ENCODE data around the gene UBE2E2.
"Not testable (repeated sequence)": the region's sequence is repeated elsewhere in the genome, so short reads cannot be mapped to it uniquely, and the experiment has no call there.

The UBE2E2 gene

GRCh38 chr3:23331141-23331935 is 128.2 kb downstream of the UBE2E2 start:
- Histone ChIP-seq H3K9ac (ENCODE audit: low read length) (no peak overlapping the region), H3K4me1 (ENCODE audit: control insufficient read depth, insufficient read depth, low read length) (no peaks in the 10 kb centered on the region), H3K9me3 (ENCODE audit: control insufficient read depth, low read length) (no peaks in the 10 kb centered on the region), H3K4me3 (ENCODE audit: low read length) (no peak overlapping the region), H3K27me3 (replicated peaks; ENCODE audit: control insufficient read depth, insufficient read depth, low read length) (no peaks in the 10 kb centered on the region), H3K36me3 (ENCODE audit: control insufficient read depth, insufficient read depth, low read length, severe bottlenecking) (no peaks in the 10 kb centered on the region)
- no peak for DNase-seq (ENCODE audit: low read depth)

- Histone ChIP-seq H3K36me3 (ENCODE audit: control insufficient read depth, insufficient read depth, low read length, severe bottlenecking) (no peaks in the 10 kb centered on the region), H3K4me1 (ENCODE audit: control insufficient read depth, insufficient read depth, low read length) (no peaks in the 10 kb centered on the region), H3K4me3 (ENCODE audit: low read length) (no peak overlapping the region), H3K9me3 (ENCODE audit: control insufficient read depth, low read length) (no peaks in the 10 kb centered on the region), H3K27me3 (replicated peaks; ENCODE audit: control insufficient read depth, insufficient read depth, low read length) (no peaks in the 10 kb centered on the region), H3K9ac (ENCODE audit: low read length) (no peak overlapping the region)
- no peak for DNase-seq (ENCODE audit: low read depth)
Observed at GRCh38 chr3:23333633-23334032, 130.5 kb downstream of the UBE2E2 start.

- H3K9me3 ChIP-seq (ENCODE audit: control insufficient read depth, low read length); H3K27me3 ChIP-seq (replicated peaks; ENCODE audit: control insufficient read depth, insufficient read depth, low read length); DNase-seq (ENCODE audit: low read depth); H3K9ac ChIP-seq (ENCODE audit: low read length); H3K4me1 ChIP-seq (ENCODE audit: control insufficient read depth, insufficient read depth, low read length); H3K36me3 ChIP-seq (ENCODE audit: control insufficient read depth, insufficient read depth, low read length, severe bottlenecking); H3K4me3 ChIP-seq (ENCODE audit: low read length): not testable (repeated sequence)
Observed at GRCh38 chr3:23336853-23337252, 133.7 kb downstream of the UBE2E2 start.

GRCh38 chr3:23341147-23341838 is 138.2 kb downstream of the UBE2E2 start:
- Histone ChIP-seq H3K4me3 (ENCODE audit: low read length) (no peak overlapping the region), H3K4me1 (ENCODE audit: control insufficient read depth, insufficient read depth, low read length) (peaks cover 7% of the 10 kb centered on the region), H3K27me3 (replicated peaks; ENCODE audit: control insufficient read depth, insufficient read depth, low read length) (no peaks in the 10 kb centered on the region), H3K36me3 (ENCODE audit: control insufficient read depth, insufficient read depth, low read length, severe bottlenecking) (no peaks in the 10 kb centered on the region), H3K9ac (ENCODE audit: low read length) (no peak overlapping the region), H3K9me3 (ENCODE audit: control insufficient read depth, low read length) (no peaks in the 10 kb centered on the region)
- no peak for DNase-seq (ENCODE audit: low read depth)

GRCh38 chr3:23342343-23342742 is 139.2 kb downstream of the UBE2E2 start:
- no peaks in the 10 kb centered on the region for H3K36me3 ChIP-seq (ENCODE audit: control insufficient read depth, insufficient read depth, low read length, severe bottlenecking)
- H3K9ac ChIP-seq (ENCODE audit: low read length) = no peak overlapping the region
- no peaks in the 10 kb centered on the region for H3K9me3 ChIP-seq (ENCODE audit: control insufficient read depth, low read length)
- peaks cover 7% of the 10 kb centered on the region for H3K4me1 ChIP-seq (ENCODE audit: control insufficient read depth, insufficient read depth, low read length)
- DNase-seq (ENCODE audit: low read depth) = no peak
- H3K27me3 ChIP-seq (replicated peaks; ENCODE audit: control insufficient read depth, insufficient read depth, low read length) = no peaks in the 10 kb centered on the region
- H3K4me3 ChIP-seq (ENCODE audit: low read length) = no peak overlapping the region

GRCh38 chr3:23343509-23343908 is 140.4 kb downstream of the UBE2E2 start:
- peaks cover 7% of the 10 kb centered on the region for H3K4me1 ChIP-seq (ENCODE audit: control insufficient read depth, insufficient read depth, low read length)
- H3K4me3 ChIP-seq (ENCODE audit: low read length) = no peak overlapping the region
- no peaks in the 10 kb centered on the region for H3K9me3 ChIP-seq (ENCODE audit: control insufficient read depth, low read length)
- no peak for DNase-seq (ENCODE audit: low read depth)
- H3K27me3 ChIP-seq (replicated peaks; ENCODE audit: control insufficient read depth, insufficient read depth, low read length) = no peaks in the 10 kb centered on the region
- no peak overlapping the region for H3K9ac ChIP-seq (ENCODE audit: low read length)
- H3K36me3 ChIP-seq (ENCODE audit: control insufficient read depth, insufficient read depth, low read length, severe bottlenecking) = no peaks in the 10 kb centered on the region

GRCh38 chr3:23344886-23345285 is 141.8 kb downstream of the UBE2E2 start:
- Histone ChIP-seq H3K9ac (ENCODE audit: low read length) (no peak overlapping the region), H3K27me3 (replicated peaks; ENCODE audit: control insufficient read depth, insufficient read depth, low read length) (no peaks in the 10 kb centered on the region), H3K4me1 (ENCODE audit: control insufficient read depth, insufficient read depth, low read length) (peaks cover 7% of the 10 kb centered on the region), H3K4me3 (ENCODE audit: low read length) (no peak overlapping the region), H3K9me3 (ENCODE audit: control insufficient read depth, low read length) (no peaks in the 10 kb centered on the region), H3K36me3 (ENCODE audit: control insufficient read depth, insufficient read depth, low read length, severe bottlenecking) (no peaks in the 10 kb centered on the region)
- no peak for DNase-seq (ENCODE audit: low read depth)

- H3K36me3 ChIP-seq (ENCODE audit: control insufficient read depth, insufficient read depth, low read length, severe bottlenecking); H3K4me1 ChIP-seq (ENCODE audit: control insufficient read depth, insufficient read depth, low read length); H3K27me3 ChIP-seq (replicated peaks; ENCODE audit: control insufficient read depth, insufficient read depth, low read length); H3K9ac ChIP-seq (ENCODE audit: low read length); H3K9me3 ChIP-seq (ENCODE audit: control insufficient read depth, low read length); DNase-seq (ENCODE audit: low read depth); H3K4me3 ChIP-seq (ENCODE audit: low read length): not testable (repeated sequence)
Observed at GRCh38 chr3:23349444-23349843, 146.3 kb downstream of the UBE2E2 start.

- H3K4me1 ChIP-seq (ENCODE audit: control insufficient read depth, insufficient read depth, low read length) = peaks cover 11% of the 10 kb centered on the region
- H3K9me3 ChIP-seq (ENCODE audit: control insufficient read depth, low read length) = no peaks in the 10 kb centered on the region
- H3K27me3 ChIP-seq (replicated peaks; ENCODE audit: control insufficient read depth, insufficient read depth, low read length) = no peaks in the 10 kb centered on the region
- H3K9ac ChIP-seq (ENCODE audit: low read length) = no peak overlapping the region
- no peaks in the 10 kb centered on the region for H3K36me3 ChIP-seq (ENCODE audit: control insufficient read depth, insufficient read depth, low read length, severe bottlenecking)
- H3K4me3 ChIP-seq (ENCODE audit: low read length) = no peak overlapping the region
- DNase-seq (ENCODE audit: low read depth) = peak; percentile 31
Observed at GRCh38 chr3:23356169-23356568, 153.0 kb downstream of the UBE2E2 start.

GRCh38 chr3:23356923-23357322 is 153.8 kb downstream of the UBE2E2 start:
- peaks cover 11% of the 10 kb centered on the region for H3K4me1 ChIP-seq (ENCODE audit: control insufficient read depth, insufficient read depth, low read length)
- DNase-seq (ENCODE audit: low read depth) = no peak
- H3K9me3 ChIP-seq (ENCODE audit: control insufficient read depth, low read length) = no peaks in the 10 kb centered on the region
- H3K9ac ChIP-seq (ENCODE audit: low read length) = no peak overlapping the region
- no peaks in the 10 kb centered on the region for H3K27me3 ChIP-seq (replicated peaks; ENCODE audit: control insufficient read depth, insufficient read depth, low read length)
- no peak overlapping the region for H3K4me3 ChIP-seq (ENCODE audit: low read length)
- no peaks in the 10 kb centered on the region for H3K36me3 ChIP-seq (ENCODE audit: control insufficient read depth, insufficient read depth, low read length, severe bottlenecking)

- no peak overlapping the region for H3K4me3 ChIP-seq (ENCODE audit: low read length)
- no peak for DNase-seq (ENCODE audit: low read depth)
Observed at GRCh38 chr3:23359116-23359515, 156.0 kb downstream of the UBE2E2 start.

More at GRCh38 chr3:23359116-23359515, 156.0 kb downstream of the UBE2E2 start:
- H3K27me3 ChIP-seq (replicated peaks; ENCODE audit: control insufficient read depth, insufficient read depth, low read length) = no peaks in the 10 kb centered on the region
- H3K4me1 ChIP-seq (ENCODE audit: control insufficient read depth, insufficient read depth, low read length) = peaks cover 11% of the 10 kb centered on the region
- no peaks in the 10 kb centered on the region for H3K36me3 ChIP-seq (ENCODE audit: control insufficient read depth, insufficient read depth, low read length, severe bottlenecking)
- no peak overlapping the region for H3K9ac ChIP-seq (ENCODE audit: low read length)
- no peaks in the 10 kb centered on the region for H3K9me3 ChIP-seq (ENCODE audit: control insufficient read depth, low read length)

Measured in adipocyte (in vitro differentiated cells).